SHP77 (cell line): ENCODE results near the gene CHIT1.
A peak's percentile ranks its signal among the peaks of the same experiment; 100 is the strongest.

Source experiments
- DNase-seq, 2 experiments: peaks; one replicate each; lab custom pipeline; 2025; lab: John Stamatoyannopoulos, UW

Gene CHIT1

GRCh38 chr1:203216274-203217138 is 13.0 kb downstream of the CHIT1 start:
- DNase-seq, result peak; percentile 40 to 52

- DNase-seq, result no peak
These were observed 13.9 kb downstream of the CHIT1 start for GRCh38 chr1:203215573-203215972.

- no peak for DNase-seq
These were observed 14.6 kb downstream of the CHIT1 start for GRCh38 chr1:203214871-203215270.

GRCh38 chr1:203213126-203213525 is 16.3 kb downstream of the CHIT1 start:
- DNase-seq, result no peak

GRCh38 chr1:203211812-203212211 is 17.7 kb downstream of the CHIT1 start:
- no peak for DNase-seq

DNA sequence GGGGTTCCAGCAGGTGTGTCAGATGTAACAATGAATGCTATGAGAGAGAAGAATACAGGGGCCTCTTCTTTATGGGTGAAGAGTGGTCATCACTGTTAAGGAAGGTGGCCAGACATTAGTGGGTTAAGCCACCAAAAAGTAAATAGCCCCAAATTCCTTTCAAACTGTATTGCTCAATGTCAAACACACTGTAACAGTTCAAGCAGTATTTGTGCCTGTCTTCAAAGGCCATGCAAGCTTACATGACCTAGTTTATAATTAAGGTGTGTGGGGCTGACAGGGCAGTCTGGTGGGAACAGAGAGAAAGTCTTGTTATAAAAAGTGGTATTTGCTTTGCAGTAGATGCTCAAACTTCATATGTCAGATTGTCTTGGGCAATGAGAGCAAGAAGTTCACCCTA is 18.5 kb downstream of the CHIT1 start:
- DNase-seq, result no peak

GRCh38 chr1:203210350-203210749 is 19.1 kb downstream of the CHIT1 start:
- no peak for DNase-seq

- DNase-seq, result no peak
These were observed 21.3 kb downstream of the CHIT1 start for GRCh38 chr1:203208181-203208580.

GRCh38 chr1:203207751-203208150 is 21.7 kb downstream of the CHIT1 start:
- no peak for DNase-seq

DNA sequence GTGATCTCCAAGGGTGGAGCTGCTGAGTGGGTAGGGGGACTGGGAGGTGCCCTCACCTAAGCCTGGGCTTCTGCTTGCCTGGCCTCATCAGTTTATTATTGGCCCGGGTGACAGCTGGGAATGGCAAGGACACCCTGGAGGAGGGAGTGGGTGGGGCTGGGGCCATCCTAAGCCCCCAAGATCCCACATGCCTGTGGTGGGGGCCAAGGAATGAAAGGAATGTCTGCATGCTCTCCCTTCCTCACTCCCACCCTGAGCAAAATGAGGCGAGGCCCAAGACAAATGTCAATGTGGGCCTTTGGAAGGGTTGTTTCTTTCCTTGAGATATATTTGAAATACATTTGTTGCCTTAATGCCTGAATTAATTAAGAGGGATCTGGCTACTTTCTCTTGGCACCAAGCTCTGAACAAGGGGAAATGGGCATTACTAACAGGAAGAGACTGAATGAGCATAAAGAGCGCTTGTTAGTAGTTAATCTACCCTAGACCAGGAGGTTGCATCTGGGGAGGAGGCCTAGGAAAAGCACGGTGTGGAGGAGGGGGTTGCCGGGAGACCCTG is 23.3 kb downstream of the CHIT1 start:
- DNase-seq, result no peak

DNA sequence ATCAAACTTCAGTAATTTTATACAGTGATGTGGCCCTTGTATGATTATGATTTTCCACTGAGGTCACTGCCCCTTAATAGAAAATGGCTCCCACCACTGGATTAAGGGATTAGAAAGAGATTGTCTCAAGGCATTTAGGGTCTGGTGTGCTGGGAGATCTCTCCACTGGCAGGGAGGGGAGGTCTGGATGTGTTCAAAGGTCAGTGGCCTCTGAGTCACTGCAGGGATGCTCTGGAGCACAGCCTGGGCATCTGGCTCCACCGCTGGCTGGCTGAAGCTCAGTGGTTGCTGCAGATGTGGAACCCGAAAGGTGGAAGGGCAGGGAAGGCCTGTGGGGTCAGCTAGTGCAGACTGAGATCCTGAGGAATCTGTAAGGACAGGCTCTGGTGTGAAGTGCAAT is 24.7 kb downstream of the CHIT1 start:
- DNase-seq, result no peak

GRCh38 chr1:203202431-203203245 is 26.8 kb downstream of the CHIT1 start:
- DNase-seq, result no peak

DNA sequence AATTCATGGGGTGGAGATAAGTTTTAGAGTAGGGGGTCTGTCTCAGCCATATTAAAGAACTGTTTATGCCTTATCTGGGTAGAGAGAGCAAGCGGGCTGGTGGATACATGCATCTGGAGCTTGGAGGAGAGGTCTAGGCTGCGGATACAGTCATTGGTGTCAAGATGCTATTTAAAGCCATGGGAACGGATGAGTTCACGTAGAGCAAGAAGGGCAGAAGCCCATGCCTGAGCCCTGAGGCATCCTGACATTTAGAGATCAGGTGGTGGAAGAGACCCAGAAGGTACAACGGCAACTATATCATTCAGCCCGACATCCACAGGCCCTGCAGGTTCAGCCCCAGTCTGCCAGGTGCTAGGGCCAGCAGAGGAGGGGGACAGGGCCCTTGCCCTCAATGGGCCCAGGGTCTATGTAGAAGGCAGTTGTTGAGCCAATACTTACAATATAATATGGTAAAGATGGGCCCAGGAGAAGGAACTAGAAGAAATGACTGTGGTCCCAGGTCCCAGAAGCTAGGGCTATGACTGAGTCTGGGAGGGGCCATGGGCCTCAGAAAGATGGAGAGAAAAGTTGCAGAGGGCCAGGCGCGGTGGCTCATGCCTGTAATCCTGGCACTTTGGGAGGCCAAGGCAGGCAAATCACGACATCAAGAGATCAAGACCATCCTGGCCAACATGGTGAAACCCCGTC is 27.8 kb downstream of the CHIT1 start:
- no peak for DNase-seq

DNA sequence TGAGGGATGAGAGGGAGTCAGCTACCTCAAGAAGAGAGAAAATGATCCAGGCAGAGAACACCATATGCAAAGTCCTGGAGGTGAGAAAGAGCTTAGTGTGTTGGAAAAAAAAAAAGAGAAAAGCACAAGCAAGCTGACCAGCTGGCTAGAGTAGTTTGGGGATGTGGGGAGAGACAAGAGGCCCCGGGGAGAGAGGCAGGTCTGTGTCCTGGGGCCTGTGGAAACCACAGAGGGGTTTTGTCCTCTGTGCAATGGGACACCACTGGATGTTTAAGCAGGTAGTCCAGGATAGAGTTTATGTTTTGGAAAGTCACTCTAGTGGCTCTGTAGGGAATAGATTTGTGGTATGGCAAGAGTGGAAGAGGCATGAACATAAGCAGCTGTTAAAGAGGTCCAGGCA is 28.6 kb downstream of the CHIT1 start:
- DNase-seq, result no peak

- no peak for DNase-seq
These were observed 29.5 kb downstream of the CHIT1 start for GRCh38 chr1:203199816-203200571.

GRCh38 chr1:203199481-203199815 is 30.0 kb downstream of the CHIT1 start:
- no peak for DNase-seq

- DNase-seq, result no peak
These were observed 30.5 kb downstream of the CHIT1 start for GRCh38 chr1:203199002-203199401.

GRCh38 chr1:203197625-203198024 is 31.8 kb downstream of the CHIT1 start:
- DNase-seq, result no peak

- no peak for DNase-seq
These were observed 33.1 kb downstream of the CHIT1 start for GRCh38 chr1:203196371-203196770.

DNA sequence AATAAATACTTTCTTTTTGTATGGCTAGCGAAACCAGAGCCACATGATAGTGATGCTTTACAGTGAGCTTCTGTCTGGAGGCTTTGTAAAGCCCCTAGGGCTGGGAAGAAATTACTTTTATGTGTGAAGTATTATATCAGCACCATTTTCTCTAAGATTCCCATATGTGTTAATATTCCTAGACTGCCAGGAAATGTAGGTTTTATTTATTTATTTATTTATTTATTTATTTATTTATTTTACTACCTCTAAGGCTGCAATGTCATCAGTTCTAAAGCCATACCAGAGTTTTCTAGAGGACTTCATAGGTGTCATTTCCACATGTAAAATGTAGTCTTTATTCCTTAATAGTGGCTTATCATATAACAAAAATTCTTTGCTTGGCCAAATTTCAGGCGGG is 38.5 kb downstream of the CHIT1 start:
- no peak for DNase-seq

- no peak for DNase-seq
These were observed 39.5 kb downstream of the CHIT1 start for GRCh38 chr1:203189951-203190352.
